ENCODE results near the gene ABRACL.

Gene ABRACL

GRCh38 chr6:139060332-139060731 lies 31.8 kb downstream of the ABRACL start:
- Histone ChIP-seq H3K9me2 (replicated peaks; ENCODE audit: low read depth, low read length) (no peaks in the 10 kb centered on the region), H3K27me3 (ENCODE audit: insufficient read depth, low read length, poor library complexity, severe bottlenecking) (no peaks in the 10 kb centered on the region), H3K4me1 (ENCODE audit: insufficient read depth, low read length, poor library complexity, severe bottlenecking) (no peaks in the 10 kb centered on the region), H3K4me3 (ENCODE audit: low read length, poor library complexity, severe bottlenecking) (no peak overlapping the region), H4K20me1 (ENCODE audit: insufficient read depth, low read length, poor library complexity, severe bottlenecking) (no peaks in the 10 kb centered on the region), H3K79me2 (ENCODE audit: insufficient read depth, low read length) (no peaks in the 10 kb centered on the region), H2AFZ (ENCODE audit: low read length) (no peak overlapping the region), H3K9ac (ENCODE audit: low read depth, low read length, poor library complexity, severe bottlenecking) (no peak overlapping the region), H3K4me2 (ENCODE audit: low read depth, low read length, poor library complexity, severe bottlenecking) (no peak overlapping the region), H3K36me3 (ENCODE audit: insufficient read depth, low read length) (no peaks in the 10 kb centered on the region), H3F3A (ENCODE audit: low read depth) (no peaks in the 10 kb centered on the region), H3K9me3 (ENCODE audit: insufficient read depth, low read depth, low read length) (no peaks in the 10 kb centered on the region)
- no peak for TF ChIP-seq CTCF (conservative IDR thresholded peaks at IDR 0.05; ENCODE audit: low read length)

GRCh38 chr6:139062932-139063646 lies 34.5 kb downstream of the ABRACL start:
- H4K20me1 ChIP-seq (ENCODE audit: insufficient read depth, low read length, poor library complexity, severe bottlenecking) = no peaks in the 10 kb centered on the region
- no peak overlapping the region for H3K4me3 ChIP-seq (ENCODE audit: low read length, poor library complexity, severe bottlenecking)
- H2AFZ ChIP-seq (ENCODE audit: low read length) = no peak overlapping the region
- no peak for TF ChIP-seq CTCF (conservative IDR thresholded peaks at IDR 0.05; ENCODE audit: low read length)
- no peak for TF ChIP-seq EZH2phosphoT487 (IDR thresholded peaks at IDR 0.05; ENCODE audit: borderline replicate concordance)
- H3K36me3 ChIP-seq (ENCODE audit: insufficient read depth, low read length) = no peaks in the 10 kb centered on the region
- no peaks in the 10 kb centered on the region for H3K9me2 ChIP-seq (replicated peaks; ENCODE audit: low read depth, low read length)
- H3K4me1 ChIP-seq (ENCODE audit: insufficient read depth, low read length, poor library complexity, severe bottlenecking) = no peaks in the 10 kb centered on the region
- H3K9me3 ChIP-seq (ENCODE audit: insufficient read depth, low read depth, low read length) = no peaks in the 10 kb centered on the region
- no peaks in the 10 kb centered on the region for H3F3A ChIP-seq (ENCODE audit: low read depth)
- H3K79me2 ChIP-seq (ENCODE audit: insufficient read depth, low read length) = no peaks in the 10 kb centered on the region
- no peak overlapping the region for H3K4me2 ChIP-seq (ENCODE audit: low read depth, low read length, poor library complexity, severe bottlenecking)
- no peaks in the 10 kb centered on the region for H3K27me3 ChIP-seq (ENCODE audit: insufficient read depth, low read length, poor library complexity, severe bottlenecking)
- H3K9ac ChIP-seq (ENCODE audit: low read depth, low read length, poor library complexity, severe bottlenecking) = no peak overlapping the region

- Histone ChIP-seq H3K9ac (ENCODE audit: low read depth, low read length, poor library complexity, severe bottlenecking) (no peak overlapping the region), H3K79me2 (ENCODE audit: insufficient read depth, low read length) (no peaks in the 10 kb centered on the region)
These were observed 36.6 kb downstream of the ABRACL start for GRCh38 chr6:139064981-139065665.

More at GRCh38 chr6:139064981-139065665, 36.6 kb downstream of the ABRACL start:
- no peaks in the 10 kb centered on the region for H3K9me2 ChIP-seq (replicated peaks; ENCODE audit: low read depth, low read length)
- H3K4me3 ChIP-seq (ENCODE audit: low read length, poor library complexity, severe bottlenecking) = no peak overlapping the region
- H3K4me2 ChIP-seq (ENCODE audit: low read depth, low read length, poor library complexity, severe bottlenecking) = no peak overlapping the region
- H4K20me1 ChIP-seq (ENCODE audit: insufficient read depth, low read length, poor library complexity, severe bottlenecking) = no peaks in the 10 kb centered on the region
- TF ChIP-seq EZH2phosphoT487 (IDR thresholded peaks at IDR 0.05; ENCODE audit: borderline replicate concordance) (no peak), CTCF (conservative IDR thresholded peaks at IDR 0.05; ENCODE audit: low read length) (no peak)
- H3K36me3 ChIP-seq (ENCODE audit: insufficient read depth, low read length) = no peaks in the 10 kb centered on the region
- H3F3A ChIP-seq (ENCODE audit: low read depth) = no peaks in the 10 kb centered on the region
- no peak overlapping the region for H2AFZ ChIP-seq (ENCODE audit: low read length)
- H3K27me3 ChIP-seq (ENCODE audit: insufficient read depth, low read length, poor library complexity, severe bottlenecking) = no peaks in the 10 kb centered on the region
- H3K4me1 ChIP-seq (ENCODE audit: insufficient read depth, low read length, poor library complexity, severe bottlenecking) = no peaks in the 10 kb centered on the region
- no peaks in the 10 kb centered on the region for H3K9me3 ChIP-seq (ENCODE audit: insufficient read depth, low read depth, low read length)

Data from Loucy (cell line).